ENCODE measurements around the gene CTSW. TPM values are rescaled to one million over a fixed set of nuclear protein-coding genes. Genes with fewer than 3 reads are reported as not detected.
A peak's percentile ranks its signal among the peaks of the same experiment; 100 is the strongest.

Gene CTSW
- total RNA-seq, 1 donor from 2014 or later = not detected

GRCh38 chr11:65883058-65883761 is 3.6 kb downstream of the CTSW start:
- H3K4me3 Mint-ChIP-seq (ENCODE audit: low read depth) = no peak overlapping the region
- no peak for TF ChIP-seq CTCF (IDR thresholded peaks at IDR 0.05; ENCODE audit: unreplicated experiment)
- no peak for DNase-seq (ENCODE audit: low spot score, unreplicated experiment)
- no peaks in the 10 kb centered on the region for H3K27me3 Mint-ChIP-seq
- H3K27ac Mint-ChIP-seq = no peak overlapping the region
- peaks cover 6% of the 10 kb centered on the region for H3K36me3 Mint-ChIP-seq (ENCODE audit: insufficient read depth)
- peaks cover 15% of the 10 kb centered on the region for H3K4me1 Mint-ChIP-seq (ENCODE audit: low read depth)
- no peaks in the 10 kb centered on the region for H3K9me3 Mint-ChIP-seq (ENCODE audit: low read depth)

DNA sequence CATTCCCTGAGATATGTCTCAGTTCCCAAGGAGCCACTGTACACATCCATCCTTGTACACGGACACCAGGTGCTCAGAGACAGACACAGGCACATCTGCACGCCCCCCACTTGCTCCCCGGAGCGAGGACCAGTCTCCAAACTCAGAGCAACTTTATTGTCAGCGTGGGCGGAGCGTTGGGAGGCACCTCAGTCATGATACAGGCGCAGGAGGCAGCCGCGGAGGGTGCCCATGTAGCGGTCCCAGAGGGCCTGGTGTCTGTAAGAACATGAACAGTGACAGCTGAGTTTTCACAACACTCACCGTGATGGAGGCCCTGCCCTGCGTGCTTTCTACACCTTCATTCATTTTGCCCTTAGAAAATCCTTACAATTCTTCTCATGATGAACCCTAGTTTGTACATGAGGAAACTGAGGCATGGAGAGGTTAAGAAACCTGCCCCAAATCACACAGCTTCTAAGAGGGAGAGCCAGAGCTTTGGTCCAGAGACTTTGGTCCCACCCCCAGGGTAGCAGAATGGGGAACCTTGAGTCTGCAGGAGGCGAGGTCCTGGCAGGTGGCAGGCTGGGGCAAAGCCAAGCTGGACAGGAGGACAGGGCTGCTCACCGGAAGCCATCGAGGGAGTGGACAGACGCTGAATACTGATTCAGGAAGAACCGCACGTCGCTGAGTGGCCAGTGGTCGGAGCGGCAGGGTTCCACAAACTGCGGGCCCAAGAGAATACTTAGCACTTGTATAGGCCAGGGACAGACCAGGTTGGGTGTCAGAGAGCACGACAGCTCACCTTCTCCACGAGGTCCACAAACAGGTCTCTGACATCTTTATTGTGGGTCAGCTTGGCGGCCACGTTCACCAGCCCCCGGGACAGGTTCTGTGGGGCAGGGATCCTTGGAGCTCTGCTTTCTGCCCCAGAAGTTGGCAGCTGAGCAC is 4.4 kb downstream of the CTSW start:
- Mint-ChIP-seq H3K27ac (peak overlapping the region; percentile 86), H3K4me3 (ENCODE audit: low read depth) (no peak overlapping the region), H3K4me1 (ENCODE audit: low read depth) (peaks cover 19% of the 10 kb centered on the region), H3K27me3 (no peaks in the 10 kb centered on the region), H3K9me3 (ENCODE audit: low read depth) (no peaks in the 10 kb centered on the region), H3K36me3 (ENCODE audit: insufficient read depth) (peaks cover 6% of the 10 kb centered on the region)
- no peak for DNase-seq (ENCODE audit: low spot score, unreplicated experiment)
- TF ChIP-seq CTCF (IDR thresholded peaks at IDR 0.05; ENCODE audit: unreplicated experiment) = no peak

GRCh38 chr11:65884716-65885092 is 5.1 kb downstream of the CTSW start:
- Mint-ChIP-seq H3K27ac (peak overlapping the region; percentile 86), H3K27me3 (peaks cover 2% of the 10 kb centered on the region), H3K9me3 (ENCODE audit: low read depth) (no peaks in the 10 kb centered on the region), H3K36me3 (ENCODE audit: insufficient read depth) (peaks cover 6% of the 10 kb centered on the region), H3K4me3 (ENCODE audit: low read depth) (peak overlapping the region; percentile 52), H3K4me1 (ENCODE audit: low read depth) (peaks cover 24% of the 10 kb centered on the region)
- TF ChIP-seq CTCF (IDR thresholded peaks at IDR 0.05; ENCODE audit: unreplicated experiment) = peak; percentile 95
- peak; percentile 80 for DNase-seq (ENCODE audit: low spot score, unreplicated experiment)

DNA sequence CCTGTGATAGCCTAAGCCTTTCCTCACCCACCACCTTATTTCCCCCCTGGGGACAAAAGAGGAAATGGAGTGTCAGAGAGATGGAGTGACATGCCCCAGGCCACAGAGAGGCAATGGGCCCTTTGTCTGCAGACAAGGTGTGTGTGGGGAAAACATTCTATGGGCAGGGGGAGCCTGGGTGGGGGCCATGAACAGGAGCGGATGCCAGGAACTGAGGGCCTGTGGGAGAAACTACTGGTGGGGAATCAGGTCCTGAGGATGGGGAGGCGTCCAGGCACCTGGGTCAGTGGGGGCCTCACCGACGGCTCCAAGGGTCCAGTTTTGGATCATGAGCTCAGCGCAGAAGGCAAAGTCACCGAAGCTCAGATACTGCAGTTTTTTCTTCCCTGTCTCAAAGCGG is 5.6 kb downstream of the CTSW start:
- DNase-seq (ENCODE audit: low spot score, unreplicated experiment) = no peak
- H3K4me1 Mint-ChIP-seq (ENCODE audit: low read depth) = peaks cover 29% of the 10 kb centered on the region
- no peaks in the 10 kb centered on the region for H3K9me3 Mint-ChIP-seq (ENCODE audit: low read depth)
- TF ChIP-seq CTCF (IDR thresholded peaks at IDR 0.05; ENCODE audit: unreplicated experiment) = no peak
- H3K4me3 Mint-ChIP-seq (ENCODE audit: low read depth) = no peak overlapping the region
- no peak overlapping the region for H3K27ac Mint-ChIP-seq
- peaks cover 6% of the 10 kb centered on the region for H3K36me3 Mint-ChIP-seq (ENCODE audit: insufficient read depth)
- H3K27me3 Mint-ChIP-seq = peaks cover 8% of the 10 kb centered on the region

- peaks cover 8% of the 10 kb centered on the region for H3K27me3 Mint-ChIP-seq
- H3K4me3 Mint-ChIP-seq (ENCODE audit: low read depth) = no peak overlapping the region
- H3K9me3 Mint-ChIP-seq (ENCODE audit: low read depth) = no peaks in the 10 kb centered on the region
- no peak overlapping the region for H3K27ac Mint-ChIP-seq
- peaks cover 6% of the 10 kb centered on the region for H3K36me3 Mint-ChIP-seq (ENCODE audit: insufficient read depth)
- DNase-seq (ENCODE audit: low spot score, unreplicated experiment) = no peak
- H3K4me1 Mint-ChIP-seq (ENCODE audit: low read depth) = peaks cover 30% of the 10 kb centered on the region
- no peak for TF ChIP-seq CTCF (IDR thresholded peaks at IDR 0.05; ENCODE audit: unreplicated experiment)
Measured at GRCh38 chr11:65885808-65886536, 6.3 kb downstream of the CTSW start.
